Activated T-cell treated with anti-CD3 and anti-CD28 coated beads for 4 hours (primary cell): ENCODE results near the gene COL2A1.

ENCODE experiments used
- DNase-seq: peaks from one replicate; pipeline ENCODE4 v3.0.0-alpha.2; 2020

Gene COL2A1

GRCh38 chr12:48009471-48009870 lies 5.2 kb upstream of the COL2A1 start:
- DNase-seq: no peak

GRCh38 chr12:48008950-48009349 lies 4.7 kb upstream of the COL2A1 start:
- DNase-seq: no peak

GRCh38 chr12:48008349-48008748 lies 4.1 kb upstream of the COL2A1 start:
- DNase-seq: no peak

- DNase-seq: no peak
These were observed 2.9 kb upstream of the COL2A1 start for GRCh38 chr12:48007206-48007605.

- DNase-seq: no peak
These were observed 1.4 kb upstream of the COL2A1 start for GRCh38 chr12:48005750-48006021.

- DNase-seq: no peak
These were observed 899 bp upstream of the COL2A1 start for GRCh38 chr12:48005001-48005749.

GRCh38 chr12:48003226-48004052 lies 837 bp downstream of the COL2A1 start:
- DNase-seq: no peak

- no peak for DNase-seq
These were observed 1.5 kb downstream of the COL2A1 start for GRCh38 chr12:48002773-48003218.

- no peak for DNase-seq
These were observed 1.9 kb downstream of the COL2A1 start for GRCh38 chr12:48002414-48002730.

GRCh38 chr12:48001505-48002413 lies 2.5 kb downstream of the COL2A1 start:
- no peak for DNase-seq

- DNase-seq: no peak
These were observed 3.3 kb downstream of the COL2A1 start for GRCh38 chr12:48000878-48001504.

GRCh38 chr12:47999816-48000215 lies 4.5 kb downstream of the COL2A1 start:
- no peak for DNase-seq

GRCh38 chr12:47997321-47997720 lies 7.0 kb downstream of the COL2A1 start:
- DNase-seq: no peak

- no peak for DNase-seq
These were observed 8.3 kb downstream of the COL2A1 start for GRCh38 chr12:47995981-47996401.

- DNase-seq: no peak
These were observed 10.8 kb downstream of the COL2A1 start for GRCh38 chr12:47993491-47993890.

- no peak for DNase-seq
These were observed 11.5 kb downstream of the COL2A1 start for GRCh38 chr12:47992776-47993175.

GRCh38 chr12:47991106-47992061 lies 12.9 kb downstream of the COL2A1 start:
- DNase-seq: no peak

- DNase-seq: peak; percentile 19
These were observed 13.7 kb downstream of the COL2A1 start for GRCh38 chr12:47990351-47991105.

- DNase-seq: no peak
These were observed 14.6 kb downstream of the COL2A1 start for GRCh38 chr12:47989666-47990065.

- no peak for DNase-seq
These were observed 15.3 kb downstream of the COL2A1 start for GRCh38 chr12:47989023-47989417.
